Type B pancreatic cell (in vitro differentiated cells): ENCODE results near the gene CPNE4. TPM values are rescaled to one million over a fixed set of nuclear protein-coding genes. Genes with fewer than 3 reads are reported as not detected.

Source experiments
- DNase-seq: peaks from one replicate; pipeline ENCODE4 v3.0.0; 2021; ENCODE audit warnings: mixed read lengths; ENCODE audit not compliant: unreplicated experiment; ENCODE audit errors: extremely low spot score
- H3K27ac Mint-ChIP-seq: 2 replicates; pipeline ENCODE4 v1.8.0; 2021; ENCODE audit warnings: mild to moderate bottlenecking, mixed read lengths
- H3K27me3 Mint-ChIP-seq: 2 replicates; pipeline ENCODE4 v1.8.0; 2021; ENCODE audit warnings: mixed read lengths
- H3K36me3 Mint-ChIP-seq: 2 replicates; pipeline ENCODE4 v1.8.0; 2021; ENCODE audit warnings: mixed read lengths
- H3K4me1 Mint-ChIP-seq: one replicate; pipeline ENCODE4 v1.8.0; 2021; ENCODE audit warnings: mixed read lengths; ENCODE audit not compliant: unreplicated experiment
- H3K4me3 Mint-ChIP-seq: 2 replicates; pipeline ENCODE4 v1.8.0; 2021; ENCODE audit warnings: mild to moderate bottlenecking, mixed read lengths
- H3K9me3 Mint-ChIP-seq: 2 replicates; pipeline ENCODE4 v1.8.0; 2021; ENCODE audit warnings: mixed read lengths
- total RNA-seq: library from RNA; stranded (reverse); gene quantifications from 2 replicates; pipeline ENCODE4 v1.2.1, GENCODE V29; 2021; ENCODE audit warnings: low replicate concordance
- TF ChIP-seq, protein P1 (sequence below): fragments of 200-600 bp; sonication (generic); conservative IDR thresholded peaks from 2 replicates; pipeline ENCODE4 v1.5.0; 2021; ENCODE audit warnings: antibody characterized with exemption, mild to moderate bottlenecking

The CPNE4 gene
- total RNA-seq, 1 donor from 2014 or later: 5.2 TPM

DNA sequence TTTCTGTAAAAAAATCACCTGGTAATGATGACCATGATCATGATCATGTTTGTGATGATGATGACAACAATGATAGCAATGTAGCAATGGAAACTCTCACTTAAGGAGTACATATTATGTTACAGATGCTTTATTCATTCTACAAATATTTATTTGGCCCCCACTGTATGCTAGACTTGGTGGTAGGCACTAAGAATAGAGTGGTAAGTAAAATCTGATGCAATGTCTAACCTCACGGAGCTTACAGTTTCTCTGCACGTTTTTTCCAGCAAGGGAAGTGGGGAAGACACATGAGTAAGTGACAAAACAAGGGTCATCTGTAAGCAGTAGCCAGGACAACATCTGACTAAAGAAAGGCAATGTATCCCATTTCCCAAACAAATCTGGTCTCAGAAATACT lies 332.7 kb downstream of the CPNE4 start:
- TF ChIP-seq, protein P1, sequence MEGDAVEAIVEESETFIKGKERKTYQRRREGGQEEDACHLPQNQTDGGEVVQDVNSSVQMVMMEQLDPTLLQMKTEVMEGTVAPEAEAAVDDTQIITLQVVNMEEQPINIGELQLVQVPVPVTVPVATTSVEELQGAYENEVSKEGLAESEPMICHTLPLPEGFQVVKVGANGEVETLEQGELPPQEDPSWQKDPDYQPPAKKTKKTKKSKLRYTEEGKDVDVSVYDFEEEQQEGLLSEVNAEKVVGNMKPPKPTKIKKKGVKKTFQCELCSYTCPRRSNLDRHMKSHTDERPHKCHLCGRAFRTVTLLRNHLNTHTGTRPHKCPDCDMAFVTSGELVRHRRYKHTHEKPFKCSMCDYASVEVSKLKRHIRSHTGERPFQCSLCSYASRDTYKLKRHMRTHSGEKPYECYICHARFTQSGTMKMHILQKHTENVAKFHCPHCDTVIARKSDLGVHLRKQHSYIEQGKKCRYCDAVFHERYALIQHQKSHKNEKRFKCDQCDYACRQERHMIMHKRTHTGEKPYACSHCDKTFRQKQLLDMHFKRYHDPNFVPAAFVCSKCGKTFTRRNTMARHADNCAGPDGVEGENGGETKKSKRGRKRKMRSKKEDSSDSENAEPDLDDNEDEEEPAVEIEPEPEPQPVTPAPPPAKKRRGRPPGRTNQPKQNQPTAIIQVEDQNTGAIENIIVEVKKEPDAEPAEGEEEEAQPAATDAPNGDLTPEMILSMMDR: no peak
- no peak overlapping the region for H3K4me3 Mint-ChIP-seq

DNA sequence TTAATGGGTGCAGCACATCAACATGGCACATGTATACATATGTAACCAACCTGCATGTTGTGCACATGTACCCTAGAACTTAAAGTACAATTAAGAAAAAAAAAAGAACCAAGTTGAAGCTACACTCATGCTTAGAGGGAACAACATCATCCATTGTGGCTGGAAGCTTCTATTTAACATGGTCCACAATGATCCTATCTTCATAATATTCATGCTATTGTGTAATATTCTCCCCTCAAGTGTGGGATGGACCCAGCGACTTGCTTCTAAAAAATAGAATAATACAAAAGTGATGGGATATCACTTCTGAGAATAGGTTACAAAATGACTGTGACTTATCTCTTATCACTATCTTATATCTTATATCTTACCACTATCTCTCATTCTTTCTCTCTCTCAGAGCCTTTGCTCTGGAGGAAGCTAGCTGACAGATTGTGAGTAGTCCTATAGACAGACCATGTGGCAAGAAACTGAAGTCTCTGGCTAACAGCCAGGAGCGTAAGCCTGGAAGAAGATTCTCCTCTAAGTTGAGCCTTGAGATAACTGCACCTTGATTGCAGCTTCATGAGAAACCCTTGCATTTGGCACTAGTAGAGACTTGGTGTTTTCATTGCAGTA lies 333.6 kb downstream of the CPNE4 start:
- Mint-ChIP-seq H3K27ac (no peak overlapping the region), H3K4me3 (no peak overlapping the region), H3K9me3 (no peaks in the 10 kb centered on the region), H3K36me3 (no peaks in the 10 kb centered on the region), H3K4me1 (no peaks in the 10 kb centered on the region), H3K27me3 (peaks cover 6% of the 10 kb centered on the region)
- TF ChIP-seq, protein P1: no peak
- no peak for DNase-seq

More for the DNA sequence above, 332.7 kb downstream of the CPNE4 start:
- no peak overlapping the region for H3K27ac Mint-ChIP-seq
- H3K27me3 Mint-ChIP-seq: peaks cover 9% of the 10 kb centered on the region
- H3K36me3 Mint-ChIP-seq: no peaks in the 10 kb centered on the region
- no peaks in the 10 kb centered on the region for H3K9me3 Mint-ChIP-seq
- DNase-seq: no peak
- no peaks in the 10 kb centered on the region for H3K4me1 Mint-ChIP-seq

DNA sequence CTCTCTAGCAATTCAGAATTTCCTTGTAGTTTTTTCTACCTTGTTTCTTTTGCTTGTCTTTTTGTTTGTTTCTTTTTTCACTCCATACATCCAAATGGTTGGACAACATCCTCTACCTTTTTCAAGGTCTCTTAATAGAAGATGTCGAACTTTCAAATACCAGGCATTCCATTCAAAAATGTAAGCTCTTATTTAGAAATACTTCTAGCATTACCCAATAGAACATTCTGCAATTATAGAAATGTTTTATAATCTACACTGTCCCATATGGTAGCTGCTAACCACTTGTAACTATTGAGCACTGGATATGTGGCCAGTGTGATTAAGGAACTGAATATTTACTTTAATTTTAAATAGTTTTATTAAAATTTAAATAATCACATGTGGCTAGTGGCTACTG lies 335.8 kb downstream of the CPNE4 start:
- Mint-ChIP-seq H3K9me3 (no peaks in the 10 kb centered on the region), H3K36me3 (no peaks in the 10 kb centered on the region), H3K27ac (no peak overlapping the region), H3K4me1 (no peaks in the 10 kb centered on the region), H3K27me3 (peaks cover 2% of the 10 kb centered on the region), H3K4me3 (no peak overlapping the region)
- DNase-seq: no peak
- TF ChIP-seq, protein P1: no peak

DNA sequence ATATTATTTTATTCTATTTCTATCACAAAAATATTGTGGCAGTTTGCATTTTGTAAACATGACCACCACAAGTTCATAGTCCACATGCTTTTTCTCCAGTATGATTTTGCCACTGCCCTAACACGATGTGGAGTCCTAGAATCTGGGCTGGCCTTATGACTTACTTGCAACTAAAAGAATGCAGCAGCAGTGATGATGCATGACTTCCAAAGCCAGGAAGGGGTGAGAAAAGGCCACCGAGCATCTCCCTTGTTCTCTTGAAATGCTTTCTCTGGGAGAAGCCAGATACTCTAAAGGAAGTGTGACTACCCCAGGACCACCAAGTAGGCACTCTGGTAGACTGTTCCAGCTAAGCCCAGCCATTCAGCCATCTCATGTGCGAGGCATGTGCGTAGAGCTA lies 340.4 kb downstream of the CPNE4 start:
- Mint-ChIP-seq H3K27ac (no peak overlapping the region), H3K9me3 (peaks cover 4% of the 10 kb centered on the region), H3K27me3 (no peaks in the 10 kb centered on the region), H3K36me3 (no peaks in the 10 kb centered on the region), H3K4me3 (no peak overlapping the region), H3K4me1 (no peaks in the 10 kb centered on the region)
- no peak for DNase-seq
- TF ChIP-seq, protein P1: no peak

DNA sequence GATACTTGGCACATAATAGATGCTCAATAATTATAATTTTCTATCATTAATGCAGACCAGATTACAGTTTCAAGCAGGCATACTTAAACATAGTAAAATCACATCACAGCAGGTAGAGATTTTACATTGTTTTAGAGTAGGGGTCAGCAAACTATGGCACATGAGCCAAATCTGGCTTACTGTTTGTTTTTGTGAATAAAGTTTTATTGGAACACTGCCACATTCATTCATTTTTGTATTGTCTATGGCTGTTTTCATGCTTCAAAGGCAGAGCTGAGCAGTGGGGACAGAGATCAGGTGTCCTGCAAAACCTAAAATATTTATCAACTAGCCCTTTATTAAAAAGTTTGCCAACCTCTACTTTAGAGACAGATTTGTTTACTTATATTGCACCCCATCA lies 342.5 kb downstream of the CPNE4 start:
- no peak for DNase-seq
- Mint-ChIP-seq H3K4me1 (no peaks in the 10 kb centered on the region), H3K27ac (no peak overlapping the region), H3K27me3 (peaks cover 4% of the 10 kb centered on the region), H3K9me3 (peaks cover 4% of the 10 kb centered on the region), H3K36me3 (no peaks in the 10 kb centered on the region), H3K4me3 (no peak overlapping the region)
- TF ChIP-seq, protein P1: no peak

DNA sequence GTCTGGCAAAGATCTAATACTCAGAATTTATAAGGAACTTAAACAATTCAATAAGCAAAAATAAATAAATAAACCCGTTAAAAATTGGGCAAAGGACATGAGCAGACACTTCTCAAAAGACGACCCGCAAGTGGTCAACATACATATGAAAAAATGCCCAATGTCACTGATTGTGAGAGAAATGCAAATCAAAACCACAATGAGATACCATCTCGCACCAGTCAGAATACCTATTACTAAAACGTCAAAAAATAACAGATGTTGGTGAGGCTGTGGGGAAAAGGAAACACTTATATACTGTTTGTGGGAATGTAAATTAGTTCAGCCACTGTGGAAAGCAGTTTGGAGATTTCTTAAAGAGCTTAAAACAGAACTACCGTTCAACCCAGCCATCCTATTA lies 344.0 kb downstream of the CPNE4 start:
- H3K27ac Mint-ChIP-seq: no peak overlapping the region
- H3K36me3 Mint-ChIP-seq: no peaks in the 10 kb centered on the region
- TF ChIP-seq, protein P1: no peak
- no peak for DNase-seq
- peaks cover 10% of the 10 kb centered on the region for H3K27me3 Mint-ChIP-seq
- H3K4me1 Mint-ChIP-seq: no peaks in the 10 kb centered on the region
- H3K4me3 Mint-ChIP-seq: no peak overlapping the region
- H3K9me3 Mint-ChIP-seq: peaks cover 8% of the 10 kb centered on the region
